Calu3 (cell line): ENCODE measurements around the gene FYCO1. TPM values are rescaled to one million over a fixed set of nuclear protein-coding genes. Genes with fewer than 3 reads are reported as not detected.

ENCODE experiments used
- BruUV-seq: library from RNA; stranded (reverse); fragments of 400-500 nt; replicated peaks from 2 replicates; lab custom pipeline; 2021; lab: Mats Ljungman, UMichigan
- CTCF ChIA-PET: fragments of 300-600 bp; sonication (Branson Sonifier 250); formaldehyde crosslinking; loops from one replicate; lab custom pipeline; 2022; ENCODE audit warnings: antibody characterized with exemption; lab: Charles Lee
- DNase-seq: peaks from one replicate; pipeline ENCODE4 v3.0.0; 2022
- H3K27ac Mint-ChIP-seq: one replicate; pipeline ENCODE4 v1.8.0; 2022; ENCODE audit warnings: mixed read lengths; ENCODE audit not compliant: unreplicated experiment
- H3K27me3 Mint-ChIP-seq: one replicate; pipeline ENCODE4 v1.8.0; 2022; ENCODE audit warnings: mixed read lengths; ENCODE audit not compliant: unreplicated experiment
- H3K36me3 Mint-ChIP-seq: one replicate; pipeline ENCODE4 v1.8.0; 2022; ENCODE audit warnings: mild to moderate bottlenecking, moderate library complexity, mixed read lengths; ENCODE audit not compliant: insufficient read depth, unreplicated experiment
- H3K4me1 Mint-ChIP-seq: one replicate; pipeline ENCODE4 v1.8.0; 2022; ENCODE audit warnings: mild to moderate bottlenecking, low read depth, mixed read lengths; ENCODE audit not compliant: unreplicated experiment
- H3K4me3 Mint-ChIP-seq: one replicate; pipeline ENCODE4 v1.8.0; 2022; ENCODE audit warnings: mild to moderate bottlenecking, low read depth, moderate library complexity, mixed read lengths; ENCODE audit not compliant: unreplicated experiment
- H3K9me3 Mint-ChIP-seq: one replicate; pipeline ENCODE4 v1.8.0; 2022; ENCODE audit warnings: low read depth, mixed read lengths; ENCODE audit not compliant: unreplicated experiment
- CTCF ChIP-seq: fragments of 200-600 bp; IDR thresholded peaks from one replicate; pipeline ENCODE4 v1.8.0; 2022; ENCODE audit warnings: antibody characterized with exemption; ENCODE audit not compliant: unreplicated experiment
- intact Hi-C: fragments of 100-400 bp; cut with micrococcal nuclease; formaldehyde crosslinking; loops from one replicate; pipeline ENCODE4 v1.10.0; 2022; ENCODE audit not compliant: unreplicated experiment
- total RNA-seq: library from RNA; stranded (reverse); gene quantifications from 2 replicates; pipeline ENCODE4 v1.2.3, GENCODE V29; 2022

The FYCO1 gene
- total RNA-seq, 1 experiment from 2014 or later = 24.5 TPM

- Mint-ChIP-seq H3K27me3 (peaks cover 29% of the 10 kb centered on the region), H3K36me3 (no peaks in the 10 kb centered on the region), H3K9me3 (peaks cover 8% of the 10 kb centered on the region), H3K4me1 (no peaks in the 10 kb centered on the region), H3K4me3 (no peak overlapping the region), H3K27ac (no peak overlapping the region)
- DNase-seq = no peak
- BruUV-seq = no TSS peak
- no peak for TF ChIP-seq CTCF
- intact Hi-C loops = no loop called here
- CTCF ChIA-PET = no interaction called here
These were observed 32.2 kb upstream of the FYCO1 start for GRCh38 chr3:46027736-46028397.

- no peak for DNase-seq
- Mint-ChIP-seq H3K4me1 (no peaks in the 10 kb centered on the region), H3K36me3 (no peaks in the 10 kb centered on the region), H3K9me3 (peaks cover 8% of the 10 kb centered on the region), H3K27ac (no peak within 1 kb of the TSS), H3K27me3 (peaks cover 36% of the 10 kb centered on the region), H3K4me3 (no peak within 1 kb of the TSS)
- intact Hi-C loops = no loop called here
- CTCF ChIA-PET = no interaction called here
- no peak for TF ChIP-seq CTCF
- BruUV-seq = no TSS peak
These were observed 31.5 kb upstream of the FYCO1 start, which contains the start of gene XCR1 for GRCh38 chr3:46027021-46027705. TSS of gene XCR1 (minus strand) at chr3:46027483. CDS start at chr3:46021947, 5,536 bp downstream.

DNA sequence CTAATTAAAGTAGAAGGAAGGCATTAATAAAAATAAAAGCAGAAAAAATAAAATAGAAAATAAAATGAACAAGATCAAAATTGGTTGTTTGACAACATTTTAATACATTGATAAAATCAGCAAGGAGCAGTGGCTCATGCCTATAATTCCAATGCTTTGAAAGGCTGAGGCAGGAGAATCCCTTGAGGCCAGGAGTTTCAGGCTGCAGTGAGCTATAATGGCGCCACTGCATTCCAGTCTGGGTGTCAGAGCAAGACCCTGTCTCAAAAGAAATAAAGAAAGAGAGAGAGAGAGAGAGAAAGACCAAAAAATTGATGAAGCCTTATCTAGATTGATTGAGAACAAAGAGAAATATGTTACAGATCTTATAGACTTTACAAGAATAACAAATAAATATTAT, 29.5 kb upstream of the FYCO1 start:
- Mint-ChIP-seq H3K4me3 (no peak overlapping the region), H3K4me1 (no peaks in the 10 kb centered on the region), H3K27me3 (peaks cover 55% of the 10 kb centered on the region), H3K9me3 (peaks cover 8% of the 10 kb centered on the region), H3K27ac (no peak overlapping the region), H3K36me3 (no peaks in the 10 kb centered on the region)
- no TSS peak for BruUV-seq
- intact Hi-C loops = no loop called here
- CTCF ChIA-PET = no interaction called here
- DNase-seq = no peak
- TF ChIP-seq CTCF = no peak

GRCh38 chr3:46024131-46024530, 28.5 kb upstream of the FYCO1 start:
- Mint-ChIP-seq H3K27me3 (peaks cover 65% of the 10 kb centered on the region), H3K9me3 (peaks cover 8% of the 10 kb centered on the region), H3K4me1 (no peaks in the 10 kb centered on the region), H3K4me3 (no peak overlapping the region), H3K27ac (no peak overlapping the region), H3K36me3 (no peaks in the 10 kb centered on the region)
- no peak for TF ChIP-seq CTCF
- DNase-seq = no peak
- intact Hi-C loops = no loop called here
- CTCF ChIA-PET = no interaction called here
- no TSS peak for BruUV-seq
